GM12864 (cell line): ENCODE results near the gene TMEM200A.

Experiments used
- DNase-seq: peaks from one replicate; pipeline ENCODE4 v3.0.0-alpha.2; 2011; ENCODE audit warnings: low read depth
- H3K4me3 ChIP-seq: 2 replicates; pipeline ENCODE4 v1.5.1; 2011; ENCODE audit warnings: mild to moderate bottlenecking, low read depth, low read length, control low read depth
- TF ChIP-seq, protein P1 (sequence below): IDR thresholded peaks from 2 replicates; pipeline ENCODE4 v1.5.1; 2011; ENCODE audit warnings: low read depth, mild to moderate bottlenecking, moderate library complexity, low read length, control low read depth, inconsistent platforms; ENCODE audit errors: missing control alignments

TMEM200A gene

DNA sequence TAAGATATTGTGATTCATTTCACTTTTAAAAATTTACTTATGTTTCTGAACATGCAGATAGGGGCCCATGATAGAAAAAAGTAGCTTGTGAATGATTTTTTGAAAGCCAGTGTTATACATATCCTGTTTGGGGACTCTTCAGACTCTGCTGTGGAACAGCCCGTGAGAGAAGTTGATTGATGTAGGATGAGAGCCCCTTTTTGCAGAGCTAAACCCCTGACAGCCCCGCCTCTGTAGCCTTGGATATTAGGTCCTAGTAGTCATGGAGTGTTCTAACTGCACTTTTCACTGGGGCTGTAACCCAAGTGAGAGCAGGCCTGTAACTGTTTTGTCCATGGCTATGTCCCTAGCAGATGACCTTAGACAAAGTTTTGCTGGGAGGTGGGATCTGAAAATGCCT is 8.2 kb downstream of the TMEM200A start:
- TF ChIP-seq, protein P1, sequence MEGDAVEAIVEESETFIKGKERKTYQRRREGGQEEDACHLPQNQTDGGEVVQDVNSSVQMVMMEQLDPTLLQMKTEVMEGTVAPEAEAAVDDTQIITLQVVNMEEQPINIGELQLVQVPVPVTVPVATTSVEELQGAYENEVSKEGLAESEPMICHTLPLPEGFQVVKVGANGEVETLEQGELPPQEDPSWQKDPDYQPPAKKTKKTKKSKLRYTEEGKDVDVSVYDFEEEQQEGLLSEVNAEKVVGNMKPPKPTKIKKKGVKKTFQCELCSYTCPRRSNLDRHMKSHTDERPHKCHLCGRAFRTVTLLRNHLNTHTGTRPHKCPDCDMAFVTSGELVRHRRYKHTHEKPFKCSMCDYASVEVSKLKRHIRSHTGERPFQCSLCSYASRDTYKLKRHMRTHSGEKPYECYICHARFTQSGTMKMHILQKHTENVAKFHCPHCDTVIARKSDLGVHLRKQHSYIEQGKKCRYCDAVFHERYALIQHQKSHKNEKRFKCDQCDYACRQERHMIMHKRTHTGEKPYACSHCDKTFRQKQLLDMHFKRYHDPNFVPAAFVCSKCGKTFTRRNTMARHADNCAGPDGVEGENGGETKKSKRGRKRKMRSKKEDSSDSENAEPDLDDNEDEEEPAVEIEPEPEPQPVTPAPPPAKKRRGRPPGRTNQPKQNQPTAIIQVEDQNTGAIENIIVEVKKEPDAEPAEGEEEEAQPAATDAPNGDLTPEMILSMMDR: no peak
- H3K4me3 ChIP-seq: no peak overlapping the region
- no peak for DNase-seq

DNA sequence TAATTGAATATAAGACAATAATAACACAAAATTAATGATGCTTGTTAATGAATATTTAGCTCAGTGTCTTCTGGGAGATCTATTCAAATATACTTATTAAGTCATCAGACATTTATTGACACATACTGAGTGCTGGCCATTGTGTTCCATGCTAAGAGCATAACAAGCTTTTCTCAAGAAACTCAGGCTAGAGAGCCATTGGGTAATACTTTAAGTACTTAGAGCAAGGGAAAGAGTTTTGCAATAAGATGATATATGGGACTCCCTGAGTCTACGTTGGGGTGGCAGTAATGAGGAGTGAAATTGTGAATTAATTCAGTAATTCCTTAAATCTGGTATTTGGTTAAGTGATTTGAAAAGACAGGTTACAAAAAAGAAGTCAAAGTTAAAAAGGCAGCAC is 11.1 kb downstream of the TMEM200A start:
- TF ChIP-seq, protein P1: no peak
- no peak overlapping the region for H3K4me3 ChIP-seq
- no peak for DNase-seq

DNA sequence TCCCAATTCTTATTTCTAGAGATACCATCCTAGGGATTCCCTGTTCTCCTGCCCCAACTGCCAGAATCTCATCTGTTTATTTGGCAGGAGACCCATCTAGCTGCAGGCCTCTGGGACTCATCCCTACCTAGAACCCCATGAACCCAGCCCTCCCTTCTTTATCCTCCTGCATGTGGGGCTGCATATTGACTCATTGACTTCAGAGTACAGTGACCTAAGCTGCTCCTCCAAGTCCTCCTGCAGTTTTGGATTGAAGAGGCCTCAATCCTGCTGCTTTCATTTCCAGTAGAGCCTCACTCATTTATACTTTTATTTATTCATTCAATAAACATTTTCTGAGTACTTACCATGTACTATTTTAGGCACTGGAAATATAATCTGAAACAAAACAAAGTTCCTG is 11.6 kb downstream of the TMEM200A start:
- TF ChIP-seq, protein P1: no peak
- no peak overlapping the region for H3K4me3 ChIP-seq
- DNase-seq: no peak

DNA sequence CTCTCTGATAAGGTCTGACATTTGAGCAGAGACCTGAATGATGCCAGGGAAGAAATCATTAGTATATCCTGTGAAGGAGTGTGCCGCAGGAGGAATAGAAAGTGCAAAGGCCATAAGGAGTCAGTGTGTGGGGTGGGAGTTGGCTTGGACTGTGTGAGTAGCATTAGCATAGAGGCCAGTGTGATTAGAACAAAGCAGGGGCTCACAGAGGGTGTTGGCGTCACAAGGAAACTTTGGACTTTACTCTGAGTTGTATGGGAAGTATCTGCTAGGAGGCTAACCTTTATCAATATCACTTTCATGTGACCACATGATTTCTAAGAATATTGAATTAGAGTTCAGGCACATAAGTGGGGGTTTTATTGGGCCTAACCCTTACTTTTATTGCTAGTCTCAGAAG is 12.1 kb downstream of the TMEM200A start:
- no peak overlapping the region for H3K4me3 ChIP-seq
- TF ChIP-seq, protein P1: no peak

DNA sequence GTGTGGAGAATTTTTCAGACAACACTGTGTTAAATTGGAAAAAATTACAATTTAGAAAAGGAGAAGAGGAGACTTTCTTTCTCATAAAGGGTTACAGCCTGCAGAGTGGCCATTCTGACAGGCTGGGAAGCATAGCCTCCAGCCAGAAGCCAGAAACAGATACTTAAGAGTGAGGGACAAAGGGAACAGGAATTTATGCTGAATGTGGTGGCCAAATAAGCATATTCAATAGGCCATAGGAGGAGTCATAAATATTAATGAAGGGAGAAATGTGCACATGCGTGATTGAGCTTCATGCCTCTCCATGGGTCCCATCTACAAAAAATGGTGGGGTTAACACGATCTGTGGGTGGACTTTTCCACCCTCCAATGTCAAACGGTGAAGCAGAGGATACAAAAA is 13.4 kb downstream of the TMEM200A start:
- H3K4me3 ChIP-seq: no peak overlapping the region
- no peak for DNase-seq
- TF ChIP-seq, protein P1: no peak

More for the DNA sequence above, 12.1 kb downstream of the TMEM200A start:
- DNase-seq: no peak

DNA sequence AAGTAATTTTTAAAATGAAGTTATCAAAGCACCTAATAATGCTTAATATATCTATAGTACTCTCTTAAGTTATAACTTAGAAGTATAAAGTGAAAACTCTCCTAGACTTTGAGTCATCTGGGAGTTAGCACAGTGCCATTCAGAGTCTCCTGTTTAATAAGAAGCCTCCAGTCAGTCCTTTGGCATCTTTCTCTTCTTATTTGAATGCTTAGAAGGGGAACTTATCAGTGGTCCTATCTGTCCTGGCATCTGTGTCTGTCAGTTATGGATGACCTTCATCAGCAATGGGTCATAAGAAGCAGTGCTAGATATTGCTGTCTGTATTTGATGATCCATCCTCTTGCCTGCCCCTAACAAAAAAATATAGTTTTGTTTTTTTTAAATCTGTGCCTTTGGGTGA is 15.2 kb downstream of the TMEM200A start:
- no peak for DNase-seq
- TF ChIP-seq, protein P1: no peak
- H3K4me3 ChIP-seq: no peak overlapping the region

DNA sequence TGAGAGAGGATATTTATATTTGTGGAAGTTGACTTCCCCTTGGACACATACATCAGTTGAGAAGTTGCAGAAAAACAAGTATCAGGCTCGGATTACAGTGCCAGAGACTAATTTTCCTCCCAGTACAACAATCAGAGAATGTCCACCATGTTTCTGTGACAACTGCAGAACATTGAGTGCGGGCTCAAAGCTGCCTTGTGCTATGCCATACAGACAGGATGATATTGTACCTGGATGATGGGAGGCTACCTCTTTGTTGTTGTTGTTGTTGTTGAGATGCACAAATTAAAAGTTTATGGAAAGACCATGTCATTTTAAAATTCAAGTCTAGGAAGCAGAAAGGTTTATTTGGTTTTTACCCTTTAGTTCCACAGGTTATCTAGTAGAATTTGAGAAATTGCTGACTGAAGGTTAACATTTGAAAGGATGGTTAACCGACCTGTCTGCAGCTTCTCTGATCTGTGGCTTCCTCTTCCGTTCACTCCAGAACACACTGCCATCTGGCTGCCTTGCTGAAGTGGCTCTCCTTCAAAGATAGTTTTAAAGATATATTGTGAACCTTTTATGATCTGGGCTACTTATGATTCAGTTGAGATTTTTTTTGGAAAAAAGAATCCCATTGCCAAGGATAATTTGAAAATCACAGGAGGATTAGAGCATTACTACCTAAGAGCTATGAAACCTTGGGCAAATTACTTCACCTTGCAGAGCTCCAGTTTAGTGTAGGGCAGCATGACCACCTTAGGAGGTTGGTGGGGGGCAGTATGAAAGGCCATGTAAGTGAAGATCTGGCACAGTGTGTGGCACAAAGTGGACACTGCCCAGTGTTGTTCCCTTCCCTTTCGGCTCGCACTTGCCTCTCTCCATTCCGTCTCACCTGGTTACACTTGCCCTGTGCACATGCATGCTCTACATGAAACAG is 15.9 kb downstream of the TMEM200A start:
- no peak for DNase-seq
- no peak overlapping the region for H3K4me3 ChIP-seq
- TF ChIP-seq, protein P1: no peak
